GM18507 (cell line): ENCODE results near the gene COL9A2.
"Not testable (repeated sequence)": the region's sequence is repeated elsewhere in the genome, so short reads cannot be mapped to it uniquely, and the experiment has no call there.

ENCODE experiments used
- DNase-seq: peaks from one replicate; pipeline ENCODE4 v3.0.0; 2011; ENCODE audit warnings: low read depth; ENCODE audit not compliant: insufficient read length; ENCODE audit errors: extremely low spot score
- FAIRE-seq: peaks from 2 replicates; lab custom pipeline; 2011; peaks lifted over from hg19 to GRCh38; lab: Jason Lieb, UNC

COL9A2 gene

DNA sequence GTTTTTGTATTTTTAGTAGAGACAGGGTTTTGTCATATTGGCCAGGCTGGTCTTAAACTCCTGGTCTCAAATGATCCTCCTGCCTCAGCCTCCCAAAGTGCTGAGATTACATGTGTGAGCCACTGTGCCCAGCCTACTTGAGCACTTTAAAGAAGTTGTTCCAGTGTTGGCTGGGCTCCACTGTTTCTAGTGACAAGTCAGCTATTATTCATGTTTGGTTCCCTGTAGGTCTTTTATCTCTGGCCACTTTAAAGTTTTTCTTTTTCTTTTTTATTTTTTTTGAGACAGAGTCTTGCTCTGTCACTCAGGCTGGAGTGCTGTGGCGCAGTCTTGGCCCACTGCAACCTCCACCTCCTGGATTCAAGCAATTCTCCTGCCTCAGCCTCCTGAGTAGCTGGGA, 14.3 kb upstream of the COL9A2 start:
- DNase-seq, FAIRE-seq: not testable (repeated sequence)

DNA sequence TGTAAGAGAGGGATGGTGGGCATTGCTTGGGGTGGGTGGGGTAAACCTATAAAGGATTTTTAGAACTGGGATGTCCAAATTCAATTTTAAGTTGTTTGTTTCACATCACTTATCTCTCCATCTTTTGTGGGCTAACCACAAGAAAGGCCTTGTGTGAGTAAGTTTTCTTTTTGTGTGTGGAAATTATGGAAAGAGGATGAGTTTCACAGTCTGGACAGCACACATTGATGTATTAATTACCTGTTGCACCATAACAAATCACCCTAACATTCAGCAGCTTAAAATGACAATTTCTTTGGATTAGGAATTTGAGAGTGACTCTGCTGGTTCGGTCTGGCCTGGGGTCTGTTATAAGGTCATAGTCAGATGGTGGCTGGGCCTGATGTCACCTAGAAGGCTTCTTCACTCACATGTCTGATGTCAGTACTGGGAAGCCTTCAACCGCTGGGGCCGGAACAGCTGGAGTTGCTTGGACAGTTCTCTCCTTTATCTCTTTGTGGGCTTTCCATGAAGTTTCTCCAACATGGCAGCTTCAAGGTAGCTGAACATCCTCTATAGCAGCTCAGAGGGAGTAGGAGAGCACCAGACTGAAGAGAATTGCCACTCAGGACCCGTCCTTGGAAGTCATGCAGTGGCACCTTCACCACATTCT, 2.0 kb upstream of the COL9A2 start:
- FAIRE-seq (no peak), DNase-seq (no peak)

DNA sequence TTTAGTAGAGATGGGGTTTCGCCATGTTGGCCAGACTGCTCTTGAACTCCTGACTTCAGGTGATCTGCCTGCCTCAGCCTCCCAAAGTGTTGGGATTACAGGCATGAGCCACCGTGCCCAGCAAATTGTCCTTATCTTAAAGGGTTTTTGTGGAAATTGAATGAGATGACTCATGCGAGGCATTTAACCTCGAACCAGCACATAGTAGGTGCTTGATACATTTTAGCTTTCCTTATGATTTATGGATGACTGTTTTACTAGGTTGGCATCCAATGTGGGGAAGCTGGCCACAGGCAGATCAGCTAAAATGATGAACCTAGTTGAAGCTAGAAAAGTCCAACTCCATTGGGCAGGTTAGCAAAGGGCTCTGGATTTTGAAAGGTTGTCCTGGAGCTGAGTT, 1.4 kb upstream of the COL9A2 start:
- DNase-seq (no peak), FAIRE-seq (no peak)

DNA sequence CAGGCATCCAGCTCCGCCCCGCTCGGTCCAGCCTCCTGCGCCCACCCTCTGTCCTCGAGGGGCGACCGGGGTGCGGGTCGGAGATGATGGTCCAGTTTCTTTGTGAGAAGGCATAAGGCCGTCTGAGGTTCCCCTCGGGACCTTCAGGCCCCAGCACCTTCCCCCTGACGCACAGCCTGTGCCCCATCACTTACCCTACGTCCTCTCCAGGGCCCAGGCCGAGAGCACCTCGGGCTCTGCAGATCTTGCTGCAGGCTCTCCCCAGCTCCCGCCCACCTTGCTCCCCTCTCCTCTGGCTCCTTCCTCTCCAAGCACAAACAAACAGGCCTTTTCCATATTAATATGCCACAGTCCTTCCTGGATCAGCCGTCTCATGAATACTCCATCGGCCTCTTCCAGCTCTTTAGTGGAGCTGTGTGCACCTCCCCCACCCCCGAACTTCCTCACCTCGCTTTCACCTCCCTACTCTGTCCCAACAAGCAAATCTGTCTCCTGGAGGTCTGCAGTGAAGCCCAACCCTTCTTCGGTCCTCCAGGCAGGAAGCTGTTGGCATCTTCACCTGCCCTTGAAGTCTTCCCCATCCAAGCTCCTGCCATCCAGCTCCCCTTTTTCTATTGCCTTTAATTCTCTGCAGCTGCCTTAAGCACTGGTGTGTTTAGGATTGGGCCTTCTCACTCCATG, 448 bp upstream of the COL9A2 start:
- no peak for FAIRE-seq
- no peak for DNase-seq

DNA sequence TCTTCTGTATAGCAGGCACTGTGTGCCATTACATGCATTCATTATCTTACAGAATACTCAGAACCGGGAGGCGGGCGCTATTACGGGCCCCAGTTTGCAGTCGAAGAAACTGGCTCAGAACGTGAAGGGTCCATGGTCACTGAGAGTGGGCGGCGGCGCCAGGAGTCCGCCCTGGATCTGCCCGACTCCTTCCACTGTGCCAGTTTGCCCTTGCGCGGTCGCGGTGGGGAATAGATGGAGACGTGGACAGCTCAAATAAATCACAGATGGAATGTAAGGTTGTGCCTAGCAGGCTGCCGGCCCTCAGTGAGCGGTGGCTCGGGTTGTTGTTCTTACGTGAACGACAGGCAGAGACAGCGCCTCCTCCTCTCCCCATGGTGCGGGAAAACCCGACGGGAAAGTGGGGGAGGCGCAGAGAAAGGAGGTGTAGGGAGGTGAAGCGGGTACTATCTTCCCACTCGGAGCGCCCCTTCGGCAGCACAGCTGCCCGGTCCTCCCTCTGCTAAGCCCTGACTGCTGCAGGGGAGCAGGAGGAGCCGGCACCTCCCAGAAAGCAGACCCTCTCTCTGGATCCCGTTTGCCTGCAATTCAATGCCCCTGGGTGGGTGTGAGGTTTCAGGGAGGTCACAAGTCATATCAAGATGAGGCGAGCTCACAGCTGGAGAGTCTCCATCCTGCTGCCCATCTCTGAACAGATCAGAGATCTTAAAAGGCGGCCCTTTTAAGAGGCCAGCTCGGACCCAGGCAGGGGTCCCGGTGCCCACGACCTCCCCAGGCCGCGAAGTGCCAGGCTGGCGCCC, 1.1 kb downstream of the COL9A2 start:
- DNase-seq (no peak), FAIRE-seq (peak; percentile 69)

DNA sequence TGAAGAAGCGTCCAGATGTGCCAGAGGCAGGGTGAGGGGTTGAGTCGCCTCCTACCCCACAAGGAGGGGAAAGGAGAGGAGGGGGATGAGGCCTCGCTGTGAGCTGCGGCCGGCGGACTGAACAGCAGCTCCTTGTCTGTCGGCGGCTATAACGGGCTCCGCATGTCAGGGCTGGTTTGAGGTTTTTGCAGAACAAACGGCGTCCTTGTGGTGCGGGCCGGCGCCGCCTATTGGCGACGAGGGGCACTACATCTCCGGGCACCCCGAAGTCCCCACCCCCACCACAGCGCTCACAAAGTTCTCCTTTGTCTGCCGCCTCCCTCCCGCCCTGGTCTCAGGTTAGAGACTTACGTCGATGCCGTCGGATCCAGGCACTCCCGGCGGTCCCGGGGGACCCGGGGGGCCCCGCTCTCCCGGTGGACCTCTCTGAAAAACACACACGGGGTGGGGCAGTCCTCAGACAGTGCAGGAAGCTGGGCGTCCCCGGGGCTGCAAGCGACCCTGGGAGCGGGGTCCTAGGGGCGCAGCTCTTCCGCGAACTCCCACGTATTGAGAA, 1.8 kb downstream of the COL9A2 start:
- FAIRE-seq = peak; percentile 87
- DNase-seq = peak; percentile 68

DNA sequence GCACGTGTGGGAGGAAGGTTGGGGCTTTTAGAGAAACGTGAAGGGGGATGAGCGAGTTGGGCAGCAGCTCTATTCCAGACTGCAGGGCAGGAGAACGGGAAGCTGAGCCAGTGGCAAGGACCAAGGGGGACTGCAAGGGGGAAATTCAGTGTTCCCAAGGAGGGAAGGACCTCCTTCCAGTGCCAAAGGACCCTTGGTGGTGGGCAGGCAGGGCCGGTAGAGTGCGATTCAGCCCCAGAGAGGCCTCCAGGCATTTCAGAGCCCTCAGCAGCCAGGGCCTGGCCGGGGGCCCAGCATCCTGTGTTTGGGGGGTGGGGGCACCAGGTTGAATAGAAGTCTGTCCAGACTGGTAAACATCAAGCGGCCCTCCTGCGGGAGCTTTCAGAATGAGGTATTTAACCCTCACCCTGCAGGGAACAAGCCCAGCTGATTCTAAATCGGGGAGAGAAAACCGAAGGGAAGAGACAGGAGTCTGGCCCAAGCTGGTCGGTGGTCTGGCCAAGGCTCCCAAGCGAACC, 2.3 kb downstream of the COL9A2 start:
- FAIRE-seq = no peak
- DNase-seq = no peak

DNA sequence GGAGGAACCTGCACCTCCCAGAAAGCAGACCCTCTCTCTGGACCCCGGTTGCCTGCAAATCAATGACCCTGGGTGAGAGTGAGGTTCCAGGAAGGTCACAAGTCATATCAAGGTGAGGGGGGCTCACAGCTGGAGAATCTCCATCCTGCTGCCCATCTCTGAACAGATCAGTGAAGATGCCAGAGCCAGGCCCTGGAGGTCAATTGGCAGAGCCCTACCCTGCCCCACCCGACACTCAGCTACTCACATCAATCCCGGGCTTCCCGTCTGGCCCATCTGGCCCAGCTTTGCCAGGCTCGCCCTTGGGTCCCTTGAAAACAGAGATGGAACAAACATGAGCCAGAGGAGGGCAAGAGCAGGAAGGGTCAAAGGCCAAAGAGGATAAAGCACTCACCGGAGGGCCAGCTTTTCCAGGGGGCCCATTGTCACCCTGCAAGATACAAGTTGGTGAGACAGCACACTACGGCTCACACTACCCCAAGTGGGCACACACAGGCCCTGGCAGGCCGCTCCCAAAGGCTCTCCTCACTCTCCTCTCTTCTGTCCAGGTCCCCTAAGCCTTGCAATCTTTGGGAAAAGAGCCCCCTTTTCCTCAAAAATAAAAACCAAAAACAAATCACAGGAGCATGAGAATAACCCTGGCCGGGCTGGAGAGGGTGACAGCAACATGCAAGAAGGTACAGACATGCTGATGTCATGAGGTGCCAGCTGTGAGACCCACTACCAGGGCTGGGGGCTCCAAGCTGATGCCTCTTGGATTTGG, 2.9 kb downstream of the COL9A2 start:
- DNase-seq = no peak
- FAIRE-seq = peak; percentile 52

DNA sequence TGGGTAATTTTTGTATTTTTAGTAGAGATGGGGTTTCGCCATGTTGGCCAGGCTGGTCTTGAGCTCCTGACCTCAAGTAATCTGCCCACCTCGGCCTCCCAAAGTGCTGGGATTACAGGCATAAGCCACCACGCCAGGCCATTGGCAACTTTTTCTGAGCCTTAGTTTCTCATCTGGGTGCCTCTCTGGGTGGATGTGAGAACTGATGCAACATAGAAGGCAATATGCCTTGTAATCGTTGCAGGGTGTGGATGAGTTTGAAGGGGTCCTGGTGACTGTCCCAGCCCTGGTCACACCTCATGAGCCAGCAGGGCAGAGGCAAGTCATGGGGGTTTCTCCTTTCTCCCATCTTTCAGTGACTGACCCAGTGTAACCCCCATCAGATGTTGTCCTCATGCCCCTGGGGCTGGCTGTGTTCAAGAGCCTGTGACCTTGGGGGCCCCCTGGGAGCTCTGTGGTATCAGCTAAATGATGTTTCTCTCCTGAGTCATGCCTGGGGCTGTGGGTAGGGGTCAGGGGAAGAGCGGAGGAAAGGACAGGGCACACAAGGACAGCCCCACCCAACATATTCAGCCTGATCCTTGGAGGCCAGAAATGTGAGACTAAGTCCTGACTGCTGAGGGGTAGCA, 3.6 kb downstream of the COL9A2 start:
- FAIRE-seq (no peak), DNase-seq (no peak)

DNA sequence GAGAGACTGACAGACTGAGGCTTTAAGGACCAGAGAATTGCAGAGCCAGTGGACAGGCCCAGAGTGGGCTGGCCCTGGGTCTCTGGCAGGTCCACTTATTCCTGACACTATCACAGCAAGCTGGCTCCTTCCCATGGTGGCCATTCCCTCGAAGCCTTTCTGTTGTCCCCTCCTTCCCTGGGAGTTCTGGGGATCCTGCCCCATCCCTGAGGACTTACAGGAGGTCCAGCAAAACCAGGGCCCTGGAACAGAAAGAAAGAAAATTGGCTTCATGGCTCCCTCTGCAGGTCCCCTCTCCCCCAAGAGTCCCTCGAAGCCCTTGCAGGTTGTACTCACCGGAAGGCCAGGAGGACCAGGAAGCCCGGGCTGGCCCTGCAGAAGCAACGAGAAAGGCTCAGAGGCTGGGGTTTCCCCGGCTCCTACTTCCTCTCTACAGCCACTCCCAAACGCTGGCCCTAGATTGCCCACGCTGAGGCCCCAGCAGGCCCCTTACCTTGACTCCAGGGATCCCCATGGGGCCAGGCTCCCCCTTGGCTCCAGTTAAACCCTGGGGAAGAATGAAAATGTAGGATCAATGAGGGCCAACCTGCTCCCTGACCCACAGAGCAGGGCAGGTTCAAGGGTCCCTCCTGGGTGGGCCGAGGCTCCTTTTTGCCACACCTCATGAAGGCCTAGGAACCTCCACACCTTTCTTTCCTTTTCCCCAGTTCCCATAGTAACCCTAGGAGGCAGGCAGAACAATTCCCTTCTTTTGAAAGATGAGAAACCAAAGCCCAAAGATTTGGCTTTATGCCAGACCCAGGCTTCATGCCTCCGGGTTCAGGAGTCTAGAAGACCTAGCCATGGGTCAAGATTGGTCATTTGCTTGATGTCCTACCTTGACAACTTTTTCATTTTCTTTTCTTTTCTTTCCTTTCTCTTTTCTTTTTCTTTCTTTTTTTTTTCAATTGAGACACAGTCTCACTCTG, 4.6 kb downstream of the COL9A2 start:
- DNase-seq (peak; percentile 71), FAIRE-seq (peak; percentile 75)

DNA sequence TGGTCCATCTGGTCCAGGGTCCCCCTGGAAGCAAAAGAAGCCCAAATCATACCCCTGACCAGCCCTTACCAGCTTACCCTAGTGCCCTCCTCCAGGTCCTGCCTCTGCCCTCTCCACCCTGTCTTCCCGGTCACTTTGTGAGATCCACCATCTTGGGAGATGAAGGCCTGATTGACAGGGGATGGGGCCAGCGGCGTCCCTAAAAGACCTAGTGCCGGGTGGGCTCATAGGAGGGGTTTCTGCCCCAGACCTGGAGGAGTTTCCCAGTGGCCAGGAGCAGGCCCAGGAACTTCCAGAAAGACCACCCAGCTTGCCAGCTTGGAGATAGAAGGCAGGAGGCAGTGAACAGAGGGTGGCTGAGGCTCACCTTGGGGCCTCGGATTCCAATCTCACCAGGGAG, 5.4 kb downstream of the COL9A2 start:
- no peak for DNase-seq
- no peak for FAIRE-seq

DNA sequence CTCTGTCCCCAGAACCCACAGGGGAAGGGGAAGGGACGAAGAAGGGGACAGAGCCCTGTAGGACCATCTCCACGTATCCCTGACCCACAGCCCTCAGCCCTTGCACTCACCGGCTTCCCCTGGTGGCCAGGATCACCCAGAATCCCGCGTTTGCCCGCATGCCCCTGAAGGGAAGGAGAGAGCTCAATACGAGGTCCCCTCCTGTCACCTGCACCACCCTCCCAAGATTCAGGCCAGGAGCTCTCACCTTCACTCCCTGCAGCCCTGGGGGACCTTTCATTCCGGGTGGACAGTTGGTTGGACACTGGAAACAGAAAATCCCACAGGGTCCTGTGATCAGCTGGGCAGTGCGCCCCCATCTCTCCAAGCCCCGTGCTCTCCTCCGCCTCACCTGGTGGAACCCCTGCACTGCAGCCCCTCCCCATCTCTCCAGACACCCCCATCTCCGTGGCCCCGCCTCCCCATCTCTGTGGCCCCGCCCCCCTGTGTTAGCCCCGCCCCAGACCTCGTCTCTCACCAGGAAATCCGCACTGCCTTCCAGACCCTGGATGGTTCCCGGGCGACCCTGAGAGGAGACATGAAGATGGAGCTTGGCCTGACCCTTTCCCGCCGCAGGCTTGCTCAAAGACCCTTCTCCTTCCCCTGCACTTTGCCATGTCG, 6.0 kb downstream of the COL9A2 start:
- FAIRE-seq = no peak
- no peak for DNase-seq

DNA sequence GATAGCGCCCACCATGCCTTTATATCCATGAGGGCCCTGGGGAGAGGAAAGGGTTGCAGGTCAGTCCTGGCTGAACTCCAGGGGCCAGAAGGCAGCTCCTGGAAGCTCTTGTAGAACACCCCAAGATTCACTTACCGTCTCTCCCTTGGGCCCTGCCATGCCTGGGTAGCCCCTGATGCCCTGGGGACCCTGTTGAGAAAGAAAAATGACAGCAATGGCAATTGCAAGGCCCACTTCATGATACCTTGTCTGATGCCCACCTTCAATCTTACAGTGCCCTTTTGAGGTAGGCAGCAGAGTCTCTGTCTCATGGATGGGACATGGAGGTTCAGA, 7.0 kb downstream of the COL9A2 start:
- DNase-seq (no peak), FAIRE-seq (no peak)

DNA sequence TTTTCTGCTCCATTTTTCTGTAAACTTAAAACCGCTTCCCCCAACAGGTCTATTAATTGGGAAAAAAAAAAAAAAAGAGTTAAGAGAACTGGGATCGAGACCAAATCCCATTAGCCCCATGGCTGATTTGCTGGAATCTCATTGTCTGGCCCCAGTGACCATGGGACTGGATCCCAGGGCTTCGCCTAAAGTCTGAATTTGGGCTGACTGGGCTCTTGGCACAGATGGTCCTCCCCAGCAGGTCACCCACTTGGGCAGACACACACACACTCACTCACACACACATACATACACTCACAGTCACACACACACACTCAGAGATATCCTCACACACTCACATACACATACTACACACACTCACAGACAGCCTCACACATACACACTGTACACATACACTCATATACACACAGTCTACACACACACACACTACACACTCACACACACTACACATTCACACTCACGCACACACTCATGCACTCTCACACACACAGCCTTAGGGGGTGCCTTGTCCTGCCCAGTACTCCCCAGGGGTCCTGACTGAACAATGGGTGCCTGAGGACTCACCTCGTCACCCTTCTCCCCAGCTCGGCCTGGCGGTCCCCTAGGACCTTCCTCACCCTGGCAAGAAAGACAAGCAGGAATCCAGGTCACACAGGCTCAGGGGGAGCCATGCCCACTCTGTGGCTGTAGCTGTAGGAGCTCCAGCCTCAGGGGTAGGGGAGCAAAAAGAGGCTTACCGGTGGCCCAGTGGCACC, 7.5 kb downstream of the COL9A2 start:
- FAIRE-seq = no peak
- DNase-seq = no peak

DNA sequence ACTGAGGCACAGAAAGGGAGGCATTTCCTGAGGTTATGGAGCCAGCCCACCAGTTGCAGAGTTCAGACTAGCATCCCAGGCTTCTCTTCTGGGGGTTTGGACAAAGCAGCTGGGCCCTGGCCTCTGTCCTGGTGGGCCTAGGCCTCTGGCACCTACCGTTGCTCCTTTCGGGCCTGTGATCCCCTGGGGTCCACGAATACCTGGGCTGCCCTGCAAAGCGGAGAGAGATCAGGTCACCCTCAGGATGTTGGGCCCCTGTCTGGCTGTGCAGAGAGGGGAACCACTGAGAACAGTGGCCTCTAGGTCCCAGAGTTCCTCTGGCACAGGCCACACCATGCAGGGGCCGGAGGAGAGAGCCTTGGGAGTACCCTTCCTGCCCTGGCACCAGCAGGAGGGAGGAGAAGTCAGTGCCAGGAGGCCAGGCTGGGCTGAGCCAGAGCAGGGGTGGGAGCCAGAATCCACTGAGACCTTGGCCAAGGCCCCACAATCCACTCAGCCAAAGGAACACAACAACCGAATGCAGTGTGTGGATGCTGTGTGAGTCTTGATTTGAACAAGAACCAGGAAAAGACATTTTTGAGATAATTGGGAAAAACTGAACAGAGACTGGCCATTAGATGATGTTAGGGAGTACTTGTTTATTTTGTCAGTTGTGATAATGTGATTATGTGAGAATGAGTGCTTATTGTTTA, 8.9 kb downstream of the COL9A2 start:
- DNase-seq (no peak), FAIRE-seq (no peak)

DNA sequence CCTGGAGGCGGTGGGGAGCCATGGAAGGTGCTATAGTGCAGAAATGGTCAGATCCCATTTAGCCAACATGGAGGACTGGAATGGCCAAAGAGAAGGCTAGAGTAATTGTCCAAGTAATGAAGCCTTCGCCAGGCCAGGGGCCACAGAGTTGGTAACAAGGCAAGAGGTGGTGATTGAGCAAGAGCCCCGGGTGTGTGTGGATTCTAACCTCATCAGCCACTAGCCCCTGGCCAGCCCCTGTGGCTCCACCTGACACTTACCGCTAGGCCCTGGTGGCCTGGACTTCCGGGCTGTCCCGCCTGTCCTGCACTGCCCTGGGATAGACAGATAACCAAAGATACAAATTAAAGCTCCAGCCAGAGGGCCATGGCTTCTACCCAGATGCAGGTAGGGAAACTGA, 9.9 kb downstream of the COL9A2 start:
- FAIRE-seq = no peak
- no peak for DNase-seq
